Activated effector memory CD4-positive, alpha-beta T cell treated with anti-CD3 and anti-CD28 coated beads, Interleukin-2, amount 50 U/mL, for 16 hours (primary cell): ENCODE data around the gene MRPS18A.

Source experiments
- DNase-seq: peaks from one replicate; pipeline ENCODE4 v3.0.0-alpha.2; 2020

Gene MRPS18A

GRCh38 chr6:43687437-43688347 is at the start of gene MRPS18A:
MRPS18A (minus strand) TSS chr6:43687791; CDS start chr6:43687779, 12 bp downstream.
- DNase-seq: peak; percentile 93

- no peak for DNase-seq
These were observed 49.3 kb upstream of the MRPS18A start for GRCh38 chr6:43736844-43737243.

GRCh38 chr6:43736211-43736786 is 48.7 kb upstream of the MRPS18A start:
- peak; percentile 50 for DNase-seq

- no peak for DNase-seq
These were observed 48.1 kb upstream of the MRPS18A start for GRCh38 chr6:43735642-43736199.

GRCh38 chr6:43734294-43734665 is 46.7 kb upstream of the MRPS18A start:
- DNase-seq: no peak

- DNase-seq: peak; percentile 76
These were observed 46.1 kb upstream of the MRPS18A start for GRCh38 chr6:43733471-43734293.

- DNase-seq: no peak
These were observed 43.0 kb upstream of the MRPS18A start for GRCh38 chr6:43730634-43731033.

- DNase-seq: peak; percentile 17
These were observed 41.9 kb upstream of the MRPS18A start for GRCh38 chr6:43729537-43729936.

GRCh38 chr6:43728586-43728985 is 41.0 kb upstream of the MRPS18A start:
- DNase-seq: no peak

GRCh38 chr6:43727634-43728033 is 40.0 kb upstream of the MRPS18A start:
- DNase-seq: no peak

GRCh38 chr6:43725643-43726580 is 38.3 kb upstream of the MRPS18A start:
- no peak for DNase-seq

GRCh38 chr6:43724914-43725642 is 37.5 kb upstream of the MRPS18A start:
- peak; percentile 90 for DNase-seq

GRCh38 chr6:43724354-43724753 is 36.8 kb upstream of the MRPS18A start:
- DNase-seq: no peak

GRCh38 chr6:43723737-43724295 is 36.2 kb upstream of the MRPS18A start:
- peak; percentile 86 for DNase-seq

GRCh38 chr6:43722920-43723545 is 35.4 kb upstream of the MRPS18A start:
- no peak for DNase-seq

GRCh38 chr6:43720999-43721398 is 33.4 kb upstream of the MRPS18A start:
- no peak for DNase-seq

- no peak for DNase-seq
These were observed 31.9 kb upstream of the MRPS18A start for GRCh38 chr6:43719511-43719910.

- DNase-seq: no peak
These were observed 31.0 kb upstream of the MRPS18A start for GRCh38 chr6:43718387-43719105.

- no peak for DNase-seq
These were observed 30.2 kb upstream of the MRPS18A start for GRCh38 chr6:43717822-43718221.

- no peak for DNase-seq
These were observed 29.8 kb upstream of the MRPS18A start for GRCh38 chr6:43717389-43717788.
